Activated naive CD4-positive, alpha-beta T cell treated with anti-CD3 and anti-CD28 coated beads, Interleukin-2, amount 10 ng/mL, durations not matched to agents 7 days and 5 days (primary cell): ENCODE data around the gene PUS7.
"Not testable (repeated sequence)": the region's sequence is repeated elsewhere in the genome, so short reads cannot be mapped to it uniquely, and the experiment has no call there.

ENCODE experiments used
- CTCF ChIA-PET: fragments of 350-600 bp; sonication (Branson Sonifier 250); formaldehyde crosslinking; loops from one replicate; lab custom pipeline; 2021; ENCODE audit warnings: antibody characterized with exemption; lab: Charles Lee
- DNase-seq: peaks from one replicate; pipeline ENCODE4 v3.0.0-alpha.2; 2020
- H3K27ac Mint-ChIP-seq: one replicate; pipeline ENCODE4 v1.8.0; 2021; ENCODE audit warnings: mild to moderate bottlenecking, moderate library complexity, mixed read lengths
- H3K27me3 Mint-ChIP-seq: one replicate; pipeline ENCODE4 v1.8.0; 2021; ENCODE audit warnings: mild to moderate bottlenecking, mixed read lengths
- H3K36me3 Mint-ChIP-seq: one replicate; pipeline ENCODE4 v1.8.0; 2021; ENCODE audit warnings: mixed read lengths
- H3K4me1 Mint-ChIP-seq: one replicate; pipeline ENCODE4 v1.8.0; 2021; ENCODE audit warnings: mixed read lengths
- H3K4me3 Mint-ChIP-seq: one replicate; pipeline ENCODE4 v1.8.0; 2021; ENCODE audit warnings: mild to moderate bottlenecking, moderate library complexity, mixed read lengths
- H3K9me3 Mint-ChIP-seq: one replicate; pipeline ENCODE4 v1.8.0; 2021; ENCODE audit warnings: mixed read lengths

The PUS7 gene

GRCh38 chr7:105521027-105521716 lies 899 bp downstream of the PUS7 start:
- peaks cover 8% of the 10 kb centered on the region for H3K36me3 Mint-ChIP-seq
- H3K27me3 Mint-ChIP-seq = no peaks in the 10 kb centered on the region
- peak overlapping the region; percentile 88 for H3K27ac Mint-ChIP-seq
- peak overlapping the region; percentile 95 for H3K4me3 Mint-ChIP-seq
- no peaks in the 10 kb centered on the region for H3K9me3 Mint-ChIP-seq
- CTCF ChIA-PET = interaction anchor here (2.9 kb wide), 1 partner anchor 10 kb away, joined by 11 read pairs; the partner anchor contains the start of gene RINT1
- peaks cover 20% of the 10 kb centered on the region for H3K4me1 Mint-ChIP-seq
- peak; percentile 53 for DNase-seq

- H3K4me1 Mint-ChIP-seq = peaks cover 20% of the 10 kb centered on the region
- H3K27me3 Mint-ChIP-seq, DNase-seq, H3K9me3 Mint-ChIP-seq, H3K4me3 Mint-ChIP-seq, H3K36me3 Mint-ChIP-seq: not testable (repeated sequence)
- H3K27ac Mint-ChIP-seq = peak overlapping the region; percentile 65
- CTCF ChIA-PET = interaction anchor here (2.9 kb wide), 1 partner anchor 11 kb away, joined by 11 read pairs; the partner anchor contains the start of gene RINT1
Measured at GRCh38 chr7:105520620-105521019, 1.5 kb downstream of the PUS7 start.

- Mint-ChIP-seq H3K36me3 (peaks cover 8% of the 10 kb centered on the region), H3K27me3 (no peaks in the 10 kb centered on the region), H3K27ac (peak overlapping the region; percentile 56), H3K4me1 (peaks cover 20% of the 10 kb centered on the region), H3K9me3 (no peaks in the 10 kb centered on the region), H3K4me3 (no peak overlapping the region)
- CTCF ChIA-PET = interaction anchor here (2.9 kb wide), 1 partner anchor 12 kb away, joined by 11 read pairs; the partner anchor contains the start of gene RINT1
- DNase-seq = no peak
Measured at GRCh38 chr7:105519353-105519752, 2.7 kb downstream of the PUS7 start.

GRCh38 chr7:105515610-105516009 lies 6.5 kb downstream of the PUS7 start:
- CTCF ChIA-PET, H3K4me3 Mint-ChIP-seq, H3K27me3 Mint-ChIP-seq, DNase-seq, H3K27ac Mint-ChIP-seq, H3K9me3 Mint-ChIP-seq, H3K36me3 Mint-ChIP-seq: not testable (repeated sequence)
- H3K4me1 Mint-ChIP-seq = peaks cover 12% of the 10 kb centered on the region

- peaks cover 7% of the 10 kb centered on the region for H3K4me1 Mint-ChIP-seq
- DNase-seq = no peak
- no peak overlapping the region for H3K4me3 Mint-ChIP-seq
- H3K27ac Mint-ChIP-seq = no peak overlapping the region
- H3K36me3 Mint-ChIP-seq = peaks cover 4% of the 10 kb centered on the region
- H3K9me3 Mint-ChIP-seq = no peaks in the 10 kb centered on the region
- CTCF ChIA-PET = interaction anchor here (1.2 kb wide), 1 partner anchor 590 kb away, joined by 3 read pairs; no protein-coding TSS in a partner anchor
- no peaks in the 10 kb centered on the region for H3K27me3 Mint-ChIP-seq
Measured at GRCh38 chr7:105512926-105513526, 9.0 kb downstream of the PUS7 start.

- Mint-ChIP-seq H3K4me3 (no peak overlapping the region), H3K36me3 (peaks cover 4% of the 10 kb centered on the region), H3K27ac (no peak overlapping the region), H3K4me1 (peaks cover 7% of the 10 kb centered on the region), H3K9me3 (no peaks in the 10 kb centered on the region), H3K27me3 (no peaks in the 10 kb centered on the region)
- DNase-seq = no peak
- CTCF ChIA-PET = interaction anchor here (1.2 kb wide), 1 partner anchor 590 kb away, joined by 3 read pairs; no protein-coding TSS in a partner anchor
Measured at GRCh38 chr7:105512415-105512814, 9.7 kb downstream of the PUS7 start.

- Mint-ChIP-seq H3K27ac (no peak overlapping the region), H3K9me3 (no peaks in the 10 kb centered on the region), H3K4me3 (no peak overlapping the region), H3K36me3 (peaks cover 6% of the 10 kb centered on the region), H3K27me3 (no peaks in the 10 kb centered on the region), H3K4me1 (no peaks in the 10 kb centered on the region)
- no peak for DNase-seq
- CTCF ChIA-PET = no interaction called here
Measured at GRCh38 chr7:105502173-105502572, 19.9 kb downstream of the PUS7 start.

- Mint-ChIP-seq H3K36me3 (no peaks in the 10 kb centered on the region), H3K4me1 (no peaks in the 10 kb centered on the region)
Measured at GRCh38 chr7:105497016-105497415, 25.1 kb downstream of the PUS7 start.

GRCh38 chr7:105496521-105496920 lies 25.6 kb downstream of the PUS7 start:
- Mint-ChIP-seq H3K27ac (no peak overlapping the region), H3K27me3 (no peaks in the 10 kb centered on the region), H3K4me3 (no peak overlapping the region), H3K9me3 (no peaks in the 10 kb centered on the region), H3K36me3 (no peaks in the 10 kb centered on the region), H3K4me1 (no peaks in the 10 kb centered on the region)
- CTCF ChIA-PET = interaction anchor here (0.6 kb wide), 1 partner anchor 613 kb away, joined by 3 read pairs; no protein-coding TSS in a partner anchor
- DNase-seq = no peak

More at GRCh38 chr7:105497016-105497415, 25.1 kb downstream of the PUS7 start:
- DNase-seq = no peak
- Mint-ChIP-seq H3K27ac (no peak overlapping the region), H3K4me3 (no peak overlapping the region), H3K9me3 (no peaks in the 10 kb centered on the region), H3K27me3 (no peaks in the 10 kb centered on the region)
- CTCF ChIA-PET = interaction anchor here (0.6 kb wide), 1 partner anchor 613 kb away, joined by 3 read pairs; no protein-coding TSS in a partner anchor

GRCh38 chr7:105493923-105494315 lies 28.2 kb downstream of the PUS7 start:
- CTCF ChIA-PET = no interaction called here
- Mint-ChIP-seq H3K4me3 (no peak overlapping the region), H3K27ac (no peak overlapping the region), H3K36me3 (peaks cover 3% of the 10 kb centered on the region), H3K27me3 (no peaks in the 10 kb centered on the region), H3K4me1 (no peaks in the 10 kb centered on the region), H3K9me3 (no peaks in the 10 kb centered on the region)
- no peak for DNase-seq

- Mint-ChIP-seq H3K36me3 (peaks cover 3% of the 10 kb centered on the region), H3K4me1 (no peaks in the 10 kb centered on the region), H3K4me3 (no peak overlapping the region), H3K27me3 (no peaks in the 10 kb centered on the region), H3K9me3 (no peaks in the 10 kb centered on the region), H3K27ac (no peak overlapping the region)
- no peak for DNase-seq
- CTCF ChIA-PET = no interaction called here
Measured at GRCh38 chr7:105493196-105493922, 28.7 kb downstream of the PUS7 start.

GRCh38 chr7:105489409-105489808 lies 32.7 kb downstream of the PUS7 start:
- H3K4me3 Mint-ChIP-seq = no peak overlapping the region
- H3K36me3 Mint-ChIP-seq = peaks cover 6% of the 10 kb centered on the region
- H3K27me3 Mint-ChIP-seq = no peaks in the 10 kb centered on the region
- CTCF ChIA-PET = no interaction called here
- no peak for DNase-seq
- no peak overlapping the region for H3K27ac Mint-ChIP-seq
- no peaks in the 10 kb centered on the region for H3K4me1 Mint-ChIP-seq
- H3K9me3 Mint-ChIP-seq = no peaks in the 10 kb centered on the region

- H3K27ac Mint-ChIP-seq = peak overlapping the region; percentile 59
- H3K4me1 Mint-ChIP-seq = no peaks in the 10 kb centered on the region
- CTCF ChIA-PET = interaction anchor here (0.6 to 1.3 kb wide), 3 partner anchors 347 to 566 kb away, joined by 3 to 4 read pairs (median 3); no protein-coding TSS in a partner anchor
- no peak for DNase-seq
- peaks cover 6% of the 10 kb centered on the region for H3K36me3 Mint-ChIP-seq
- H3K4me3 Mint-ChIP-seq = no peak overlapping the region
- no peaks in the 10 kb centered on the region for H3K27me3 Mint-ChIP-seq
- no peaks in the 10 kb centered on the region for H3K9me3 Mint-ChIP-seq
Measured at GRCh38 chr7:105487579-105488571, 34.2 kb downstream of the PUS7 start.
